GM23248 (cell line): ENCODE data around the gene PSMD4.

ENCODE experiments used
- EZH2 ChIP-seq: fragments of 200-600 bp; sonication (generic); IDR thresholded peaks from 2 replicates; pipeline ENCODE4 v1.6.1; 2018; ENCODE audit warnings: antibody characterized with exemption, mild to moderate bottlenecking; ENCODE audit not compliant: insufficient read depth, poor library complexity, severe bottlenecking
- EZH2phosphoT487 ChIP-seq: fragments of 200-600 bp; sonication (generic); IDR thresholded peaks from 2 replicates; pipeline ENCODE4 v1.6.1; 2018; ENCODE audit warnings: antibody characterized with exemption, moderate library complexity, mild to moderate bottlenecking, low read depth; ENCODE audit not compliant: insufficient read depth

- TF ChIP-seq EZH2 (no peak), EZH2phosphoT487 (no peak)
Measured at GRCh38 chr1:151311589-151312331, 57.2 kb downstream of the PSMD4 start.
